NK-92 treated with Interleukin-12 subunit alpha and Interleukin-12 subunit beta, amount 100 ng/mL, for 24 hours (cell line): Measurements from ENCODE around the gene HOMER2.

Experiments
- DNase-seq: peaks from one replicate; lab custom pipeline; 2025; lab: John Stamatoyannopoulos, UW

Gene HOMER2

DNA sequence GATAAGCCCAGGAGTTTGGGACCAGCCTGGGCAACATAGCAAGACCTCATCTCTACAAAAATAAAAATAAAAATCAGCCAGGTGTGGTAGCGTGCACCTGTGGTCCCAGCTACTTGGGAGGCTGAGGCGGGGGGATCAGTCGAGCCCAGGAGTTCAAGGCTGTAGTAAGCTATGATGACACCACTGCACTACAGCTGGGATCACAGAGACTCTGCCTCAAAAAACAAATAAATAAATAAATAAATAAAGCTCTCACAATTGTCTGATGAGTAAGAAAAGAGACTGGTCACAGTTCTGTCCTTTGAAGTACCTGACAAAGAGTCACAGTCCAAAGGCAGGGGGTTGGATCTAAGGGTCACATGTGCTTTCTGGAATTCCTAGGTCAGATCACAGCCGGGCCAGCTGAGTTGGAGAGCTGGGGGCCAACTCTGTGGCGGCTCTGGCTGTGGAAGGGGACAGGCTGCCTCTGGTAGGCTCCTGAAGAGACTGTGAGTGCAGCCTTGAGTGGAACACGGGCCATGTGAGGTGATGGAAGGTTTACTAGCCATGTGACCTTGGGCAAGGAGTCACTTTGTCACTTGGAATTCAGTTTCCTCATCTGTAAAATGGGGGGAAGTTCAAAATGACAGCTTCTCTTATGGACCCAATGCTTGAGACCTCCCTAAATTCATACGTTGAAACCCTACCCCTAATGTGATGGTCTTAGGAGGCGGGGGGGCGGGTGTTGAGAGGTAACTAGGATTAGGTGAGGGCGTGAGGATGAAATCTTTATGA lies 95.9 kb downstream of the HOMER2 start:
- no peak for DNase-seq

- no peak for DNase-seq
Observed at GRCh38 chr15:82855286-82856100, 97.0 kb downstream of the HOMER2 start.

DNA sequence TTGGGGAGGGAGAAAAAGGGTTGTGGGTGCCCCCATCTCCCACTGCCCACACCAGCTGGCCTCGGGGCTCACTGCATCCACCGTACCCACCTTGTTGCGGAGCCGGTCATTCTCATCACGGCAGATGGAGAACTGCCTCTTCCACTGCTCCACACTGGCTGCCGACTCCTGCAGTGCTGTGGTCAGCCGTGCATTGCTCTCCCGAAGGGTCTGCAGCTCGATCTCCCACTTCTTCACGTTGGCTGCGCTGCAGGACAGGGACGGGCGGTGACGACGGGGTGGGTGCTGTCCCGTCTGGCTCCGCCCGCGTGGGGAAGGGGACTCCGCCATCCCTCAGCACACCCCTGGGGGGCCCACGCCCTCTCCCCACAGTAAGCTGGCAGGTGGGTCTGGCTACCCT lies 98.0 kb downstream of the HOMER2 start:
- no peak for DNase-seq

DNA sequence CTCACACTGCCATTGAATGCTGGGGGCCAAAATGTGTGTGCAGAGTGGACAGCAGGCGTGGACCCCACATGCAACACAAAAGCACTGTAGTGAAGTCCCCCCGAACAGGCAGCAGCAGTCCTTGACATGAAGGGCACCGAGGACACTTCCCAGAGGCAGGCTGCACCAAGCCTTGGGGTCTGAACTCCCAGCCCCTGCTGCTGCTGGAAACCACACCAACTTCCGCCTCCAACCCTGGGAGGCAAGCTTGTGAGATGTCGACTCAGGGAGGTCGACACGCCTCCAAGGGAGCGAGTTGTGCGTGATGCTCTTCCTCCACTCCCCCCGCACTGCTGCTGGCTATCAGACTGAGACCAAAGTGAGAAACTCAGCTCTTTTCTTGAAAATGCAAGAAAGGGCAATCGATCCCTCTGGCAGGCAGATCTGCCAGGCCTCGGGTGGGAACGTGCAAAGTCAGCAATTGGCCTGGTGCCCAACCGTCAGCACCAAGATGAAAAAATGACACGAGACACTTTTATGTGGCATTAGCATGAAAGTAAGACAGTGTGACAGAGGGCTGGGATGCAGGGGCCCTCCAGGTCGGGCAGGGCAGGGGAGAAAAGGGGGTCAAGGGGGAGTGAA lies 99.5 kb downstream of the HOMER2 start:
- no peak for DNase-seq

DNA sequence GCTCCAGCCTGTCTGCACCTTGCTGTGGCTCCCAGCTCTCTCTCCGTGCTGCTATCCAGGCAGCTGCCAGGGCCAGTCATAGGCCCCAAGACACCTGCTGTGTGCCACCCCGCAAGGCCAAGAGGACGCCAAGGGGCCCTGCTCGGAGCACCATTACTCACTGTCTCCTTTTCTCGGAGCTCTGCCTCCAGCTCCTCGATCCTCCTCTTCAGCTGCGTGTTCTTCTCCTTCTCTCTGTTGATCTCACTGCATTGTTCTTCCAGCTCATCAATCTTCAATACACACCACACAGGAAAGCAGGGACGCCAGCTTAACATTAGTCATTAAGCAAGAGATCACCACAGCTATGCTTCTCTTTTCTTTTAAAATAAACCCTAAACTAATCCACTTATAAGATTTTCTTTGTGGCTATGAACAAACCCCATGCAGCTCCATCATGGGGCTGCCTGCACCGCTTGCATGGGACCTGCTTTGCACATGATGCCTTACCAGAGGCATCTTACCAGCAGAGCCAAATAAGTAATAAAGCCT lies 100.5 kb downstream of the HOMER2 start:
- DNase-seq = no peak

- no peak for DNase-seq
Observed at GRCh38 chr15:82851306-82851850, 101.1 kb downstream of the HOMER2 start.

GRCh38 chr15:82850731-82851130 lies 101.8 kb downstream of the HOMER2 start:
- DNase-seq = no peak

DNA sequence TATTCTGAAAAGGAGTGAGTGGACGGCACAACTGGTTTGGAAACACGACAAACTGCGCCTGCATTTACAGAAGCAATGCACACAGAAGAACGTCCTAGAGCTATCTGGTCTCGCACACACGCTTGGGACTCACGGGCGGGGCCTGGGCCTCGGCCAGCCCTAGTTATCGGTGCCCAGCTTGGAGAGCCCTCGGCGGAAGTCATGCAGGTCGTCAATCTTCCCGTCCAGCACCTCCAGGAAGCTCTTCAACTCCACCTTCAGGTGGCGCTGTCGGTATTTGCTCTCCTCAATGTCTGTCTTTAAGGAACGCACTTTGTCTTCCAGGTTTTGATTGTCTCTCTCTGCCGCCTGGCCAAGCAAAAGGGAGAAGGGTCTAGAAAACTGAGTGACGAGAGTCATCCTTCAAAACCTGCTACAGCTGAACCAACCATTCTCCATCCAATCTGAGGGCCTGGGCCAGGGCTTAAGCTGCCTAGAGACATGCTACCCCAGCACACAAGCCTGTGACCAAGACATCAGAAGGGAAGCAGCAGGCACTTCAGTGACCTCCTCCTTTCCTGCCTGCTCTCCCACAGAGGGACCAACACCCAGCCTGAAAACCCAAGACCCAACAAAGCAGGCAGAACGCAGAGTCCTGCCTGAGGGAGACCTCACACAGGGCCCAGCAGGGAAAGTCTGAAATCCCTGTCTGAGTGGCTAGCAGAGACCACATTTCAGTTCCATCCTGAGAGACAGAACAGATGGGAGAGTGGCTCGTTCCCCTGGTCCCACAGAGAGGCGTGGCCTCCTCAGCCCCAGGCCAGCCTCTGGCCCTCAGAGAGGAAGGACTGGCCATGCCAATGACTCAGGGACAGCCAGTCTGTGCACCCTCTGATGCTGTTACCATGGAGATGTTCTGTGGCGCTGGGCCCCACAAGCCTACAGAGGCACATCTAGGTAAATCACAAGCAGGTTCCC lies 102.7 kb downstream of the HOMER2 start:
- no peak for DNase-seq

DNA sequence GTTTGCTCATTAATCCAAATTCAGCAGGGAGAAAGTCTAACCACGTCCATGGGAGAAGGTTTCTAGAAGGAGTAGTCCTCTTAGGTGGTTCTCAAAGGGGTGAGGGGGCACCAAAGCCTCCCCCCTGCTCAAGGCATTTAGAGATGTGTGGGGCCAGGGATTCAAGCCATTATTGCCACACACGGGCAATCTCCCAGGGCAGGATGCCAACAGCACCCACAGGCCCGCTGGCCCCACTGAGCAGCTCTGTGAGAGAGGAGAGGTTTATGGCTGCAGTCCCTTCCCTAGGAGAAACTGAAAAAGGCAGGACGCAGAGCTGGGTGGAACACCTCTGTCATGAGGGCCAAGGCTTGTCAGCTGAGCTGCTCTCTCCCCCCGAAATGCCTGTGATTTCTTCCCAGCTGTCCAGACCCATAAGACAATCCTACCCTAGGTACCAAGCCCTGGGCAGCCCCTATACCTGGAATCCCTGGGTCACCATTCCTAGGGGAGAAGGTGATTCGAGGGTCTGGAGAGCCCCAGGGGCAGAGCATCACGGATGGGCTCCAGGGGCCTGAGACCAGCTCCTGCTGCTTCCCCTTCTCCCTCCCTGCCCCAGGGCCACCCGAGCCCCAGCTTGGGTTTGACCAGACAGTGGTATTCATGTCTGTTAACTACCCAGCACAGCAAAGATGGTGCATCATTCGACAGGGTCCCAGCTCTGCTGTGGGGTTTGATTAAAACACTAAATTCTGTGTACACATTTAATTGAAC lies 104.1 kb downstream of the HOMER2 start:
- no peak for DNase-seq

GRCh38 chr15:82847703-82848102 lies 104.8 kb downstream of the HOMER2 start:
- no peak for DNase-seq

DNA sequence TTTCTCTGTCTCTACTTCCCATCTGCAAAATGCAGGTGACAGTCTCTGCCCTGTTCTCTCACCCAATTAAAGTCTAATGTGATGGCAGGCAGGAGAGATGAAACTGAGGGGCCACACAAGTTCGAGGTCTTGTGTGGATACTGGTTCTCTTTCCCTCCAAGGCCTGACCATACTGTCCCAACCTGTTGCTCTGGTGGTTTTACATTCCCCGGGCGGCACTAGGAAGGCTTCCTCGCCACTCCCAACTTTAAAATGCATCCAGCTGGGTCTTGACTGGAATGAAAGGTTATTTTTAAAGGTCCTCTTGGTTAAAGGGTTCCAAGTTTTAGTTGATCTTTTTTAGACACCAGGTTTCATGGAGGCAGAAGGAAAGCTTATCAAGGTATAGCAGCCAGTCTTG lies 105.9 kb downstream of the HOMER2 start:
- DNase-seq = no peak

- DNase-seq = no peak
Observed at GRCh38 chr15:82845686-82846085, 106.8 kb downstream of the HOMER2 start.

DNA sequence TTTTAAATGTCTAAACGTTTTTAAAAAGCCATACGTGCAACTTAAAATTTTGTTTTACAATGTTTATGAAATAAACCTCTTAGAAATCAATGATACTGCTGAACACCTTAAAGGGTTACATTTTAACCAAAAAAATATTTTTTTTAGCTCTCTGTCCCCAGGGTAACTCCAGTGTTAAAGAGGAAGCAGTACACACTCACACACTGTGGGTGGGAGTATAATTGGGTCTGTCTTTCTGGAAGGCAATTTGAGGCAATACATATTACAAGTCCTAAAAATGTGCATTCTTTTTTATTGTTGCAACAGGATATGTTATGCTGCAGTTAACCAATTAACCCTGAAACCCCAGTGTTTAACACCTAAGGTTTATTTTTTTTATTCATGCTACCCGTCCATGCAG lies 109.0 kb downstream of the HOMER2 start:
- DNase-seq = no peak

DNA sequence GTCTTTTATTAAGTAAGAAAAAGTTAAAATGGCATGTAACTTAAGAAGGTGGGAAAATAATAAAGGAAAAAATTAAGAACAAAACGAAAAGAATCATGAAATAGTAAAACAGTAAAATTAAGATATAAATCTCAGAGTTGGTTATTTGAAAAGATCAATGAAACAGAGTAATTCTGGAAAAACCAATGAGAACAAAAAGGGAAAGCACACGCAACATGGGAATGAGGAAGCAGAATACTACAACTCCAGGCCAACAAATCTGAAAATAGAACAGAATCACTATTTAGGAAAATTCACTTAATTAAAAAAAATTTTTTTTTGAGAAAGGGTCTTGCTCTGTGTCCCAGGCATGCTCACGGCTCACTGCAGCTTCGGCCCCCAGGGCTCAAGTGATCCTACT lies 112.4 kb downstream of the HOMER2 start:
- DNase-seq = no peak

DNA sequence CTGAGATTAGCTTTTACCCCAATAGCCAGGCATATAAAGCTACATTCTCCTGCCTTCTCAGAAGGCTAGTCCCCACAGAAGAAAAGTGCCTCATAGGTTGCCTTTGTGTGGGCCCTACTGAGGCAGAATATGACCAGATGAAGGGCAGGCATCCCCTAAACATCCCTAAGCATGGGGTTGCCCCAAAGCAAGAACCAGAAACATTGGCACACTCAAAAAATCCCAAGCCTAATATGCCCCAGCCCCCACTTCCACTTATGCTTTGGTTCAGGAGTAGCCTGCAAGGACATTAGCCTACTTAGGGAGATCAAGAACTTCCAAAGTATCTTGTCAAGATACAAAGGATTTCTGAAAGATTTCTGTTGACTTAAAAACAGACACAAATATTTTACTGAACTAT lies 113.4 kb downstream of the HOMER2 start:
- DNase-seq = no peak

GRCh38 chr15:82838096-82838735 lies 114.3 kb downstream of the HOMER2 start:
- no peak for DNase-seq

DNA sequence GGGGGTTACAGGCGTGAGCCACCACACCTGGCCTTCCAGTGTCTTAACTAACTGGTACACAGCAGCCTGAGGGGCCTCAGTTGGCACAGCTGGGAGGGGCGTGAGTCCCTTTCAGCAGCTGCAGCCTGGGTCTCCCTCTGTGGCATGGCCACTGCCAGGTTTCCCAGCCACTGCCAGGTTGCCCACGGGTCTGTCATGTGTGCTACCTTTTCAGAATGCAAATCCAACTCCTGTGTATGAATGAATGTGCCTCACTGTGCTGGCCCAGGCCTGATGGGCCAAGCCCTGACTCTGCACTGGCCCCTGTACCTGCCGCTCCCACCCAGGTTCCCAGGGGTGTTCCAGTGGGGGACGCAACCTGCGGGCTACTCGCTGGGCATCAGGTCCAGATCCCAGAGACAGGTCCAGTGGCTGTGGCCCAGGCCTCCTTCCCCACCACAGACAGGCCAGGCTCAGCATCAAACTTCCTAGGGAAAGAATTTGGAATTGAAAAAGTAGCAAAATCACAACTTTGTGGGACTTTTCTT lies 117.1 kb downstream of the HOMER2 start:
- no peak for DNase-seq

DNA sequence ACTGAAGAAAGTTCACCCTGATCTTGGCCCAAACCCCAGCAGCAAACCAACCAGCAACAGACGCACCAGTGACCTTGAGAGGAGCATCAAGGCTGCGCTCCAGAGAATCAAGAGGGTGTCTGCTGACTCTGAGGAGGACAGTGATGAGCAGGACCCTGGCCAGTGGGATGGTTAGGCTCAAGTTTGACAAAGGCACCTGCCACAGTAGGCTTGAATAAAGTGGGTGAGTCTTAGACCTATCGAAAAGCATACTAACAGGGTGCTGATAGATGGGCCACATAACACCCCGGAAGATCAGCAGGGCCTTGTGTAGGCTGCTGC lies 119.2 kb downstream of the HOMER2 start:
- no peak for DNase-seq

- peak; percentile 36 for DNase-seq
Observed at GRCh38 chr15:82832601-82833361, 119.7 kb downstream of the HOMER2 start.
